H9 (cell line): ENCODE data around the gene NANOS3. TPM values are rescaled to one million over a fixed set of nuclear protein-coding genes. Genes with fewer than 3 reads are reported as not detected.
A peak's percentile ranks its signal among the peaks of the same experiment; 100 is the strongest.

ENCODE experiments used
- DNase-seq: peaks from one replicate; pipeline ENCODE4 v3.0.0-alpha.2; 2017
- H2AFZ ChIP-seq: one replicate; pipeline ENCODE4 v1.6.1; 2013; ENCODE audit warnings: mild to moderate bottlenecking, low read length, control low read depth, moderate library complexity
- H2AK5ac ChIP-seq: 2 replicates; pipeline ENCODE4 v1.6.1; 2013; ENCODE audit warnings: low read length, control low read depth, mixed read lengths; ENCODE audit not compliant: insufficient read length
- H2BK120ac ChIP-seq: one replicate; pipeline ENCODE4 v1.6.1; 2013; ENCODE audit warnings: low read depth, mild to moderate bottlenecking, low read length, control low read depth, inconsistent platforms; ENCODE audit not compliant: poor library complexity, severe bottlenecking
- H2BK12ac ChIP-seq: 2 replicates; pipeline ENCODE4 v1.6.1; 2013; ENCODE audit warnings: low read length, control low read depth, mixed read lengths, low read depth; ENCODE audit not compliant: insufficient read length
- H2BK15ac ChIP-seq: 2 replicates; pipeline ENCODE4 v1.6.1; 2013; ENCODE audit warnings: low read depth, low read length, control low read depth
- H2BK20ac ChIP-seq: one replicate; pipeline ENCODE4 v1.6.1; 2013; ENCODE audit warnings: low read depth, mild to moderate bottlenecking, low read length, control low read depth, inconsistent platforms; ENCODE audit not compliant: poor library complexity, severe bottlenecking
- H2BK5ac ChIP-seq: 2 replicates; pipeline ENCODE4 v1.6.1; 2013; ENCODE audit warnings: low read length, control low read depth, mixed read lengths; ENCODE audit not compliant: insufficient read length
- H3K14ac ChIP-seq: 2 replicates; pipeline ENCODE4 v1.6.1; 2013; ENCODE audit warnings: low read length, control low read depth; ENCODE audit not compliant: insufficient read depth
- H3K18ac ChIP-seq: 2 replicates; pipeline ENCODE4 v1.6.1; 2013; ENCODE audit warnings: low read depth, mild to moderate bottlenecking, mixed read lengths, low read length, control low read depth; ENCODE audit not compliant: insufficient read length
- H3K23ac ChIP-seq: 2 replicates; pipeline ENCODE4 v1.6.1; 2013; ENCODE audit warnings: low read length, control low read depth, mixed read lengths, low read depth; ENCODE audit not compliant: insufficient read length
- H3K23me2 ChIP-seq: 2 replicates; pipeline ENCODE4 v1.6.1; 2013; ENCODE audit warnings: low read depth, mild to moderate bottlenecking, mixed read lengths, low read length, control low read depth; ENCODE audit not compliant: insufficient read length, poor library complexity, severe bottlenecking
- H3K27ac ChIP-seq: 2 replicates; pipeline ENCODE4 v1.5.1; 2013; ENCODE audit warnings: low read length, control low read depth, mixed read lengths, low read depth; ENCODE audit not compliant: insufficient read length
- H3K27me3 ChIP-seq: 2 replicates; pipeline ENCODE4 v1.6.1; 2013; ENCODE audit warnings: low read length, control low read depth, inconsistent platforms; ENCODE audit not compliant: insufficient read depth
- H3K4ac ChIP-seq: 2 replicates; pipeline ENCODE4 v1.6.1; 2013; ENCODE audit warnings: low read depth, mild to moderate bottlenecking, control low read depth, inconsistent platforms, low read length, moderate library complexity
- H3K4me1 ChIP-seq: 2 replicates; pipeline ENCODE4 v1.6.1; 2013; ENCODE audit warnings: low read length, control low read depth, inconsistent platforms; ENCODE audit not compliant: insufficient read depth
- H3K4me2 ChIP-seq: 2 replicates; pipeline ENCODE4 v1.6.1; 2013; ENCODE audit warnings: low read length, control low read depth, mixed read lengths; ENCODE audit not compliant: insufficient read length, insufficient read depth
- H3K56ac ChIP-seq: 2 replicates; pipeline ENCODE4 v1.6.1; 2013; ENCODE audit warnings: low read depth, mild to moderate bottlenecking, mixed read lengths, low read length, control low read depth; ENCODE audit not compliant: insufficient read length
- H3K79me1 ChIP-seq: 2 replicates; pipeline ENCODE4 v1.6.1; 2013; ENCODE audit warnings: low read depth, mild to moderate bottlenecking, moderate library complexity, low read length, control low read depth, inconsistent platforms; ENCODE audit not compliant: insufficient read depth, poor library complexity, severe bottlenecking
- H3K79me2 ChIP-seq: 2 replicates; pipeline ENCODE4 v1.6.1; 2013; ENCODE audit warnings: low read length, control low read depth, inconsistent platforms; ENCODE audit not compliant: insufficient read depth
- H3K9ac ChIP-seq: 2 replicates; pipeline ENCODE4 v1.6.1; 2013; ENCODE audit warnings: low read length, control low read depth, mixed read lengths; ENCODE audit not compliant: insufficient read length; ENCODE audit errors: extremely low read depth
- H3K9me3 ChIP-seq: one replicate; pipeline ENCODE4 v1.6.1; 2013; ENCODE audit warnings: low read depth, low read length, inconsistent platforms; ENCODE audit not compliant: control insufficient read depth
- H3T11ph ChIP-seq: one replicate; pipeline ENCODE4 v1.6.1; 2013; ENCODE audit warnings: mild to moderate bottlenecking, low read length, control low read depth, inconsistent platforms
- H4K20me1 ChIP-seq: one replicate; pipeline ENCODE4 v1.6.1; 2013; ENCODE audit not compliant: control insufficient read depth, insufficient read length, insufficient read depth
- H4K5ac ChIP-seq: 2 replicates; pipeline ENCODE4 v1.6.1; 2013; ENCODE audit warnings: low read depth, mild to moderate bottlenecking, mixed read lengths, low read length, control low read depth; ENCODE audit not compliant: insufficient read length
- H4K8ac ChIP-seq: replicated peaks from 2 replicates; pipeline ENCODE4 v1.6.1; 2013; ENCODE audit warnings: low read length, control low read depth, mixed read lengths, low read depth; ENCODE audit not compliant: insufficient read length
- H4K91ac ChIP-seq: 2 replicates; pipeline ENCODE4 v1.6.1; 2013; ENCODE audit warnings: low read depth, mild to moderate bottlenecking, moderate library complexity, mixed read lengths, low read length, control low read depth; ENCODE audit not compliant: insufficient read length
- H3K27ac Mint-ChIP-seq, 3 experiments: 2 replicates in 2 of 3; 3 replicates in 1 of 3; pipeline ENCODE4 v1.8.0; 2020 to 2021; ENCODE audit warnings: mixed read lengths in 3 of 3, mild to moderate bottlenecking in 1 of 3, moderate library complexity in 1 of 3
- H3K27me3 Mint-ChIP-seq: 2 replicates; pipeline ENCODE4 v1.8.0; 2021; ENCODE audit warnings: low read depth, mild to moderate bottlenecking, moderate library complexity, mixed read lengths
- H3K36me3 Mint-ChIP-seq, 3 experiments: 2 replicates in 2 of 3; 3 replicates in 1 of 3; pipeline ENCODE4 v1.8.0; 2020 to 2021; ENCODE audit warnings: low read depth in 3 of 3, mixed read lengths in 3 of 3; ENCODE audit not compliant: insufficient read depth in 1 of 3
- H3K4me1 Mint-ChIP-seq, 2 experiments: 2 replicates each; pipeline ENCODE4 v1.8.0; 2020; ENCODE audit warnings: mixed read lengths in 2 of 2
- H3K4me3 Mint-ChIP-seq, 2 experiments: 2 replicates in 1 of 2; 3 replicates in 1 of 2; pipeline ENCODE4 v1.8.0; 2020 to 2021; ENCODE audit warnings: mild to moderate bottlenecking in 2 of 2, mixed read lengths in 2 of 2, moderate library complexity in 1 of 2
- H3K9me3 Mint-ChIP-seq, 2 experiments: 2 replicates in 1 of 2; 3 replicates in 1 of 2; pipeline ENCODE4 v1.8.0; 2020; ENCODE audit warnings: mild to moderate bottlenecking in 2 of 2, mixed read lengths in 2 of 2, moderate library complexity in 1 of 2
- WGBS: extraction: QIAGEN DNeasy Blood & Tissue Kit; methylation state at CpG from one replicate; pipeline ENCODE4 v1.1.7; 2013; ENCODE audit warnings: missing lambda C conversion rate, low lambda C conversion rate, mixed read lengths; ENCODE audit not compliant: insufficient read length; ENCODE audit errors: extremely low coverage; 5-methylcytosine and 5-hydroxymethylcytosine counted together
- total RNA-seq: library from RNA; stranded (reverse); gene quantifications from 2 replicates; pipeline ENCODE4 v1.2.1, GENCODE V29; 2021
- TF ChIP-seq, protein P1 (sequence below): fragments of 200-600 bp; sonication (generic); conservative IDR thresholded peaks from 3 replicates; pipeline ENCODE4 v1.8.0; 2021; ENCODE audit warnings: antibody characterized with exemption, mild to moderate bottlenecking

NANOS3 gene
- total RNA-seq, 1 experiment from 2014 or later = not detected

DNA sequence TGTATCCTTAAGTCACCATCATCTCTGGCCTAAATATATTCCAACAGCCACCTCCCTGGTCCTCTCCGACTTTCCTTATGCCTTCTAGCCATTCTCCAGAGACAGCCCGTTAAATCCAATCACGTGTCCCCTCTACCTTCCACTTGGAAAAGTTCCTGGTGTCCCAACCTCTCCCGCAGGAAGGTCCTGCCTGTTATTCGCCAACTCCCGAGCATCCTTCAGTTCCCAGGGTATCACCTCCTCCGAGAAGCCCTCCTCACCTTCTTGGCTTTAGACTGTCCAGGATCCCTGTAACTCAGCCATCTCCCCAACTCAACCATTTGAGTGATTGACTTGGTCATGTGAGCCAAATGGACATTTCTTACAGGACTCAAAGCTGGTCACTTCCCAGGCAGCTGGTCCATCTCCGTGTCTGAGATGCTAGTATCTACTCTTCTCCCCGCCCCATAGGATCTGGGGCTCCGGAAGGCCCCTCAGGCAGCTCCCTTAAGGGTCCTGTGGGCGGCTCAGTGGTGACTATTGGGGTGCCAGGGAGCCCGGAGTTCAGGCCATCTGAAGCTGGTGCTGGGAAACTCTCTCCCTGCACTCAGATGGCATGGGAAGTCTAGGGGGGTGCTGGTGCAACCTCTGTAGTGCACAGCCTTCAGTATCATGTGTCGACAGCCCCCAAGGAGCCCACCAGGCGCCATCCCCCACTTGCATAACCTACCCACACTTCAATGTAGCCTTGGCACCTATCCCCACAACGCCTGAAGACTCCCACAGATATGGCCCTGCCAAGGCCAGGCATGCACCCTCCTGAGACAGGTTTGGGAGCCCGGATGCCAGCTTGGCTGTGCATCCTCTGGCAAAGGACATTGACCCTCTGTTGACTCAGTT lies 27.9 kb upstream of the NANOS3 start:
- Histone ChIP-seq H2BK12ac (peak overlapping the region; percentile 84), H3K4me1 (peaks cover 7% of the 10 kb centered on the region; the same call in 1 of the 2 replicates), H3K18ac (peak overlapping the region; percentile 83), H3K4ac (peak overlapping the region; percentile 42), H3K9ac (no peak overlapping the region), H2AK5ac (no peak overlapping the region), H3K4me2 (no peak overlapping the region), H3K79me2 (no peaks in the 10 kb centered on the region), H2BK5ac (no peak overlapping the region), H3K56ac (no peak overlapping the region), H4K8ac (no peak overlapping the region), H2AFZ (no peak overlapping the region), H3K14ac (0 out of 2 replicates have a peak overlapping the region, but pooled peaks have one; percentile 6), H3K23me2 (peaks cover 7% of the 10 kb centered on the region), H3K27me3 (no peaks in the 10 kb centered on the region), H2BK20ac (peak overlapping the region; percentile 84), H2BK15ac (peak overlapping the region; percentile 90), H4K20me1 (no peaks in the 10 kb centered on the region), H3K23ac (no peak overlapping the region), H3T11ph (no peak overlapping the region), H3K79me1 (no peaks in the 10 kb centered on the region), H3K9me3 (no peaks in the 10 kb centered on the region), H2BK120ac (no peak overlapping the region), H4K91ac (peak overlapping the region; percentile 88), H4K5ac (no peak overlapping the region), H3K27ac (no peak overlapping the region)
- no peaks in the 10 kb centered on the region; a peak in 1 of 5 replicates for H3K9me3 Mint-ChIP-seq
- H3K27me3 Mint-ChIP-seq = no peaks in the 10 kb centered on the region
- H3K27ac Mint-ChIP-seq = peak overlapping the region; percentile 33 to 66 (median 55); a peak in 6 of 7 replicates
- H3K4me1 Mint-ChIP-seq = peaks cover 31 to 38% of the 10 kb centered on the region in 2 experiments
- WGBS = no CpG with 5 or more reads among the region's 16 CpGs
- TF ChIP-seq, protein P1, sequence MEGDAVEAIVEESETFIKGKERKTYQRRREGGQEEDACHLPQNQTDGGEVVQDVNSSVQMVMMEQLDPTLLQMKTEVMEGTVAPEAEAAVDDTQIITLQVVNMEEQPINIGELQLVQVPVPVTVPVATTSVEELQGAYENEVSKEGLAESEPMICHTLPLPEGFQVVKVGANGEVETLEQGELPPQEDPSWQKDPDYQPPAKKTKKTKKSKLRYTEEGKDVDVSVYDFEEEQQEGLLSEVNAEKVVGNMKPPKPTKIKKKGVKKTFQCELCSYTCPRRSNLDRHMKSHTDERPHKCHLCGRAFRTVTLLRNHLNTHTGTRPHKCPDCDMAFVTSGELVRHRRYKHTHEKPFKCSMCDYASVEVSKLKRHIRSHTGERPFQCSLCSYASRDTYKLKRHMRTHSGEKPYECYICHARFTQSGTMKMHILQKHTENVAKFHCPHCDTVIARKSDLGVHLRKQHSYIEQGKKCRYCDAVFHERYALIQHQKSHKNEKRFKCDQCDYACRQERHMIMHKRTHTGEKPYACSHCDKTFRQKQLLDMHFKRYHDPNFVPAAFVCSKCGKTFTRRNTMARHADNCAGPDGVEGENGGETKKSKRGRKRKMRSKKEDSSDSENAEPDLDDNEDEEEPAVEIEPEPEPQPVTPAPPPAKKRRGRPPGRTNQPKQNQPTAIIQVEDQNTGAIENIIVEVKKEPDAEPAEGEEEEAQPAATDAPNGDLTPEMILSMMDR = no peak
- peak; percentile 30 for DNase-seq
- no peaks in the 10 kb centered on the region; a peak in 2 of 7 replicates for H3K36me3 Mint-ChIP-seq
- H3K4me3 Mint-ChIP-seq = peak overlapping the region in 1 of 2 experiments; percentile 29; a peak in 2 of 5 replicates
